ENCODE data around the gene PLEKHO2.
A peak's percentile ranks its signal among the peaks of the same experiment; 100 is the strongest.

Gene PLEKHO2

DNA sequence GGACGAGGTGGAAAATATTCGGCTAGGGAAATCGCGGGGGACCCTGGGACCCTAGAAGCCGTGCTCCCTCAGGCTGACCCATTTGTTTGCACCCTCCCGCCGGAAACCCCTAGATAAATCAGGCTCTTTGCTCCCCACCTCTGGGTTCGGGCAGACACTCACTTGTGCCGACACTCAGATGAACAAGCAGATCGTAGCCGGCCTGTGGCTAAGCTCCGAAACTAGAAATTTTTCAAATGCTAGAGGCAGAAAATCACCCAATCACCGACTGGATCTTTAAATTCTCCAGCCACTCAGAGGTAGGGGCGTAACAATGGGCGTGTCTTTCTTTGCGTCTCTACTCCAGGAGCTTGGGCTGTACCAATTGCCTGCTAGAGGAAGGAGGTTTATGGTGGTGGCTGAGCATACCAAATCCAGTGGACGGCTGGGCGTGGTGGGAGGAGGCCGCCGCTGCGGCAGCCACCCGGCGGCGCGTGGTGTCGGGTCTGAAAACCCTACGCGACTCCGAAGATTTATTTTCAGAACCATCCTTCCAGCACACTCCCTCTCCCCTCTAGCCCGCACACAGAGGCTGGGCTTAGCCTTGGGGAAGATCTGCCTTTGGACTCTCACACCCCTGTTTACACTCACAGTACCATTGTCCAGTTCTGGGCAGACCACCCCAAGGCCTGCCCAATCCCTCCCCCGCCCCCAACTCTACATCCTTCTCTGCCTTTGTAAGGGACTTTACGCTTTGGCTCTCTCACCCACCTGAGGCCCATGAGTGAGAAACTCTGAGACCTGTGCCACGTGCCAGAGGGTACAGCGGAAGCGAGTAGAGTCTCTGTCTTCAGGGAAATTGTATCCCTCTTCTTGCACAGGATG, 16.1 kb upstream of the PLEKHO2 start, which contains the start of gene PIF1:
Gene PIF1 (minus strand): TSS at position 217 of the 864 bp plus-strand sequence. CDS start 1,312 bp downstream, outside the sequence.
- DNase-seq (ENCODE audit: low spot score): peak; percentile 98

GRCh38 chr15:64828985-64829384, 12.7 kb upstream of the PLEKHO2 start:
- DNase-seq (ENCODE audit: low spot score): no peak

DNA sequence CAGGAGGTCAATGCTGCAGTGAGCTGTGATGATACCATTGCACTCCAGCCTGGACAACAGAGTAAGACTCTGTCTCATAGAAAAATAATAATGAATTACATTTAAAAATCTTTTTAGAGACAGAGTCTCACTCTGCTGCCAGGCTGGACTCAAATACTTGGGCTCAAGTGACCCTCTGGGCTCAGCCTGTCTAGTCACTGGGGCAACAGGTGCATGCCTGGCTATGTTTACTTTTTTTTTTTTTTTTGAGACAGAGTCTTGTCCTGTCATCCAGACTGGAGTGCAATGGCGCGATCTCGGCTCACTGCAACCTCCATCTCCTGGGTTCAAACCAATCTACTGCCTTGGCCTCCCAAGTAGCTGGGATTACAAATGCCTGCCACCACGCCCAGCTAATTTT, 8.0 kb upstream of the PLEKHO2 start:
- no peak for DNase-seq (ENCODE audit: low spot score)

DNA sequence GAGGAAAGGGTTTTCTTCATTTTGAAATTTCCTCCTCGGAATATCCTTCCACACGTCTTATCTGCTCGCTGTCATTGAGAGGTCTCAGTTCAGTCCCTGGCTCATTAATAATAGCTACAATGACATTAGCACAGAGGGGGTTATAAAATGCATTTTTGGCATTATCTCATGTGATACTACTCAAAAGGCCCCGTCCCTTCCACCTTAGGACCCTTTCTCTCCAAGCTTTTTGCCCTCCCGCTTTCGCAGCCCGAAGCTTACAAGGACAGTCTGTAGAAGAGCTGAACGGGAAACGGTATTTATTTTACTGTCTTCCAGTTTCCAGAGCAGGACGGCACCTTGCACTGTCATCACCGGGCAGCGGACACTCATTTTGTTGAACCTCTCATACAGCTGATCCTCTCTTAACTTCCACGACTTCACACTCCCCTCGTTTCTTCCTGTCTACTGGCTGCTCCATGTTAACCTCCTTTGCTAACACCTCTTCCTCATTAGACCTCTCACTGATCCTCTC, 5.6 kb upstream of the PLEKHO2 start:
- DNase-seq (ENCODE audit: low spot score): no peak

DNA sequence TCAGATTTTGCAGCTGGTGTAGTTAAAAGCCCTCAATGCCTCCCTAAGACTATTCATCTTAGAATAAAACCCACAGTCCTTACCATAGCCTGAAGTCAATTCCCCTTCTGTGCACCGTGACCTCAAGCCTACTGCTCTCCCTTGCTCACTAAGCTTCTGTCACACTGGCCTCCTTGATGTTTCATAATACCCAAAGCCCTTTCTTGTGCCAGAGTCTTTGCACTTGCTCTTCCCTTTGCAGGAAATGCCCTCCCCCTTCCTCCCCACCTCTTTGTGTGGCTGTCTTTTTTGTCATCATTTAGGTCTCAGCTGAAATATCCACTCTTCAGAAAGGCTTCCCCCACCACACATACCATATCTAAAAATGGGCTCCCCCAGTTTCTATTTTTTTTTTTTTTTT, 4.2 kb upstream of the PLEKHO2 start:
- peak; percentile 44 for DNase-seq (ENCODE audit: low spot score)

GRCh38 chr15:64841060-64841343, 713 bp upstream of the PLEKHO2 start:
- DNase-seq (ENCODE audit: low spot score): no peak

- no peak for DNase-seq (ENCODE audit: low spot score)
Observed at GRCh38 chr15:64842096-64842939, 603 bp downstream of the PLEKHO2 start.

GRCh38 chr15:64842986-64843561, 1.4 kb downstream of the PLEKHO2 start:
- DNase-seq (ENCODE audit: low spot score): no peak

DNA sequence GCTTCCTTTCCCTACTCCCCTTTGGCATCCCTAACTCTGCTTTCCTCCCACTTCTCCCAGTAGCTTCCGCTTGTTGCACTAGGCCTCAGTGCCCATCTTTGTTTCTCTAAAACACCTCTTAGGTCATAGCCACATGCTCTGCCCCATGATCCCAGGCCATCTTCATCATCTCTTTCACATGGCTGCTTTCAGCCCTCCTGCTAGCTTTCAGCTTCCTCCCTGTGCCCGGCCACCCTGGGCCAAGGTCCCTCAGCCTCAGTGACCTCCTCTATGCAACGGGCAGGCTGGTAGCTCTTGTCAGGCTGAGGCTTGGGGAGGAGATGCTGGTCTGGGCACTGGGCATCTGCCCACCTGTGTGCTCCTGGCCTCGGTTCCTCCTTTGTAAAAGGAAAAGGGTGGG, 2.3 kb downstream of the PLEKHO2 start:
- no peak for DNase-seq (ENCODE audit: low spot score)

DNA sequence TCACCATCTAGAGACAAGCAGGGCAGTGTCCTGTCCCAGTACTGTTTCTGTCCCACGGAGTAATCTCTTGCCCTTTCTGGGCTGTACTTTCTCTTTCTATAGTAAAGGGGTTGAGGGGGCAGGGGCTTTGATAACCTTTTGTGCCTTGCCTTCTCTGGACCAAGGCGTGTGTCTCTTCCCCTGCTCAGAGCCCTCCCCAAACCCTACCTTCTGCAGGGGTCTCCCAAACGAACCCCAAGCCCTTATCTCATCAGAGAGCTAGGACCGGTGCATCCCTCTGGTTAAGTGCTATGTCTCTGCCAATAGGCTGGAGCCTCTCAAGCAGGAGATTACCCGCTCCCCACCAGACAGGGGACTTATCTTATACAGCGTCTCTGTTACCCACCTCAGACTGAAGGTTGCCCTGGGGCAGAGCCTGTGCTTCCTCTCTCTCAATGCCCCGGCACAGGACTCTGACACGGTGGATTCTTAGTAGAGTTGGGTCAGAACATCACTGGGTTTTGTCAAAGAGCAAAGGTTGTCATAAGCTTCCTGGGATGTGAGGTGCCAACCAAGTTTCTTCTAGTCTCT, 2.9 kb downstream of the PLEKHO2 start:
- peak; percentile 39 for DNase-seq (ENCODE audit: low spot score)

DNA sequence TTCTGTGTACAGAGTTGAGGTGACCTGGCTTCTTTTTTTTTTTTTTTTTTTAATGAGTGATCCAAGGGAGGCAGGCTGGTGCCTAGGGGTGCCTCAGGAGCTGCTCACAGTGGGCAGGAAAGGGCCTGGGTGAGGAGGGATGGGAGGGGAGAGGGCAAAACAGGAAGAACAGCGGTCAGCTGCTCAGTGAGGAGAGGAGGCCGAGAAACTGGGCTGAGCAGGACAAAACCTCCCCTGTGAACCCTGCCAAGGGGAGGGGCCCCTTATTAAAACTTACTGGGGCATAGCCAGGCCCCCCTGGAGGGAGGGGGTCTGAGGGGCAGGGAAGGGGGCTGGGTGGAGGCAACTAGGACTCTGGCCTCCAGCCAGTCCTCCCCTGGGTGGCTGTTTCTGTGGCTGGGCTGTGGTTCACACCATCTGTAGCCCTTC, 3.5 kb downstream of the PLEKHO2 start:
- no peak for DNase-seq (ENCODE audit: low spot score)

DNA sequence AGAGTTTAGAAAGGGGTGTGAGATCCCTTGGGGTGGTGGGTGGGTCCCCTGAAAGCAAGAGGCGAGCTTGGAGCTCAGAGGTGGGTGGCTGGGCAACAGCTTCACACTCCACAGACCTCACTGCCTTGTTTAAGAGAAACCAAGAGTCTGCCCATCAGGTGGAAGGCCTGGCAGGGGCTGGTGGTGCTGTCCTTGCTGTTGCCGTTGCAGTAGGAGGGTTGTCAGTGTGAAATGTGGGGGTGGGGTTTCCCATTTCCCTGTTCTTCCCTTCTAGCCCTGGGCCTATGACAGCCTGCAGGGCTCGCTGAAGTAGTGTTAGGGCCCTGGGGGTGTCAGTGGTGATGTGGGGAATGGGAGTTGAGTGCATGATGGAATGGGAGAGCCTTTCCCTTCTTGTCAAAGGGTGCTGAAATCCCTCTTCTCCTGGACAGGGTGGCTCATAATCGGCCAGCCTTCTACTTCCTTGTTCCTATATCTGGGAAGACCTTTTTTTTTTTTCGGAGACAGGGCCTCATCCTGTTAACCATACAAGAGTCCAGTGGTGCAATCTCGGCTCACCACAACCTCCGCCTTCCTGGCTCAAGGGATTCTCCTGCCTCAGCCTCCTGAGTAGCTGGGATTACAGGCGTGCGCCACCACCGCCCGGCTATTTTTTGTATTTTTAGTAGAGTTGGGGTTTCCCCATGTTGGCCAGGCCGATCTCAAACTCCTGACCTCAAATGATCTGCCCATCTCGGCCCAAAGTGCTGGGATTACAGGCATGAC, 4.3 kb downstream of the PLEKHO2 start:
- no peak for DNase-seq (ENCODE audit: low spot score)

DNA sequence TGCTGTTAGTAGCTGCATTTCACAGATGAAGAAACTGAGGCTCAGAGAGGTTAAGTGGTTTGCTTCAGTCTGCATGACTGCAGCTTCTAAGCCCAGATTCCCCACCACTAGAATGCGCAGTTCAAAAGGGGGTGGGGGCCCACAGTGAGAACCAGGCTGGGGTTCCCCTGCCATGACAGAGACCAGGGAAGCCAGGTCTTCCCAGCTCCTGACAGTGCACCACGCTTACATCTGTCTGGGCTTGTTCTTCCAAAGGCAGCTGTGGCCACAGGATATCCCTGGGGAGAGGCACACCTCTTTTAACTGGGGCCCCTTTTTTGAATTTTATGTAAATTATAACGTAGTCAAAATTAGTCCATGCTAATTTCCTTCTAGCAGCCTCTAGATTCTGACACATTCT, 5.3 kb downstream of the PLEKHO2 start:
- DNase-seq (ENCODE audit: low spot score): no peak

DNA sequence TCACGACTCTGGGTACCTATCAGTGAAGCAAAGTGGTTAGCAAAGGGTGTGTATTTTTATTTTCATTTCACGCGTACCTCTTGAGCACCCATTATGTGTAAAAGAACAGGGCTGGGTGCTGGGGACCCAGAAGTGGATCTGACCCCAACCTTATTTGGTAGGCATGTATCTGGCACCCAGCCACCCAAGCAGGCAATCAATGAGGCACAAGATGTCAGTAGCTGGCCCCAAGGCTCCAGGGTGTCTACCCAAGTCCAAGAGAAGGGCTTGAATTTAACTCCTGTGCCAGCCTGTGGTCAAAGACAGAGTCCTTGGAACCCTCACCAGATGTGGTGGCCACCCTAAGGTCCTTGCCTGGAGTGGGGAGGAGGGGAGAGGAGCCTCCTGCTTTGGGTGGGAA, 5.7 kb downstream of the PLEKHO2 start:
- no peak for DNase-seq (ENCODE audit: low spot score)

- no peak for DNase-seq (ENCODE audit: low spot score)
Observed at GRCh38 chr15:64847876-64848716, 6.4 kb downstream of the PLEKHO2 start.

DNA sequence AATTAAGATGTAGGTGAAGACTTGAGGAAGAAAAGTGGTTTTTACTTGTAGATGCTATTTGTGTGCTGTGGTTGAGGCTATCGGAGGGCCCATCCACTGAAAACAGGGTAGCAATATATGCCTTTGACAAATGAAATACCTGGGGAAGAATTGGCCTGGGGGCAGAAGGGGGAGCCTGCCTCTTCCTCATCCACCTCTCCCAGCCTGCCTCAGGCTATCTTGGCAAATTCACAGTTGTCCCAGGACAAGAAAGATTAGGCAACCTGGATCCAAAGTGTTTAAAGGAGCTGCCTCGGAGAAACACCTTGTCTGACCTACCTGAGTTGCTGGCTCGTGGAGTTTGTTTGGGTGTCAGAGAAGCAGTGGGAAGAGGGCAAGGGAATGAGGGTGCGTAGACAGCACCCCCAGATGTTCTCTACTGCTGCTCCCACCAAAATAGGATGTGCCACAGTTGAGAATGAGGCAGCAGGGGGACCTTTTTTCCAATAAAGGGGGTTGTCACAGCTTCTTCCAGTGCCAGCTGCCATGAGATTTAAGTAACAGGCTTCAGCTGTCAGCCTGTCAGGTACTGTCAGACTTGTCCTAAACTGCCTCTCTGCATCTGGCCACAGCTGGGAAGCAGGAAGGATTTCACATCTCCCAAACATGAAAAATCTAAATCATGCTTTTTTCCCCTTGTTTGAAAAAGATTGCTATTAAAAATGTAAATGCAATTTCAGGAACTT, 9.2 kb downstream of the PLEKHO2 start:
- DNase-seq (ENCODE audit: low spot score): no peak

GRCh38 chr15:64851503-64851840, 9.8 kb downstream of the PLEKHO2 start:
- DNase-seq (ENCODE audit: low spot score): no peak

GRCh38 chr15:64854041-64854440, 12.3 kb downstream of the PLEKHO2 start:
- DNase-seq (ENCODE audit: low spot score): no peak

GRCh38 chr15:64854526-64854925, 12.8 kb downstream of the PLEKHO2 start:
- DNase-seq (ENCODE audit: low spot score): no peak
